ENCODE measurements around the gene DDR2.
A peak's percentile ranks its signal among the peaks of the same experiment; 100 is the strongest.

Gene DDR2

DNA sequence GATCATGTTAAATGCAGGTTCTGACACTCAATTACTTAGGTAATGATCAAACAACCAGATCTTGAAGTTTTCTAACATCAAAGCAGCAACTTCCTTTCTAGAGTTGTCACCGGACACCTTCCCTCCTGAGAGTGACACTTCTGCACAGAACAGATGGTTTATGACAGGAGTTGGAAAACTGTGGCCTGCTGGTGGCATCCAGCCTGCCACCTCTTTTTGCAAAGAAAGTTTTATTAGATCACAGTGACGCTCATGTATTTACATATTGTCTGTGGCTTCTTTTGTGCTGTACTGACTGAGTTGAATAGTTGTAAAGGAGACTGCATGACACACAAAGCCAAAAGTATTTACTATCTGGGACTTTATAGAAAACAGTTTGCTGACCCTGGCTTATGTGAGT lies 28.3 kb downstream of the DDR2 start:
- H3K27me3 ChIP-seq (ENCODE audit: control insufficient read depth in 1 of 2, insufficient read depth in 2 of 2, low read length in 2 of 2), result no peaks in the 10 kb centered on the region
- H3K4me3 ChIP-seq (ENCODE audit: low read depth in 1 of 2, low read length in 2 of 2), result no peak overlapping the region
- no peaks in the 10 kb centered on the region for H3K9me3 ChIP-seq (ENCODE audit: low read length)
- H3K27ac ChIP-seq (ENCODE audit: low read depth, low read length), result no peak overlapping the region
- peaks cover 72% of the 10 kb centered on the region for H3K4me1 ChIP-seq (ENCODE audit: insufficient read depth, low read length)
- no peak overlapping the region for H3K9ac ChIP-seq (ENCODE audit: low read length)
- H3K36me3 ChIP-seq (ENCODE audit: insufficient read depth, low read length), result peaks cover 15% of the 10 kb centered on the region

DNA sequence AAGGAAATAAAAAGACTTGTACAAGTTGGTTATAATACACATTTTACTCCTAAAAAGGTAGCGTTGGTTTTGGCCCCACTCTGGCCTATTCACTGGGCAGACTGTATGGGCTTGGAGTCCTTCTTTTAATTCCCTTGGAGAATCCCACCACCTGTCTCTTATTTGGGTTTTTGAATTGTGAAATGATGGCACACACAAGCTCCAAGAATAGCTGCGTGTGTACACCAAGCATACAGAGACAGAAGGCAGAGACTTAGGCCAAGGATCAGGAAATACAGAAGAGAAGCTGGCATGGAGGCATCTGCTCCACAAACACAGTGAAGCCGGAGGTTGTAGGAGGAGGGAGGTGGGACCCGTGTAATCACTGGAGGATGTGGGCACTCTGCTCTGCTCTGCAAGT lies 29.1 kb downstream of the DDR2 start:
- Histone ChIP-seq H3K27me3 (ENCODE audit: control insufficient read depth in 1 of 2, insufficient read depth in 2 of 2, low read length in 2 of 2) (no peaks in the 10 kb centered on the region), H3K9me3 (ENCODE audit: low read length) (no peaks in the 10 kb centered on the region), H3K9ac (ENCODE audit: low read length) (no peak overlapping the region), H3K4me3 (ENCODE audit: low read depth in 1 of 2, low read length in 2 of 2) (no peak overlapping the region), H3K36me3 (ENCODE audit: insufficient read depth, low read length) (peaks cover 9% of the 10 kb centered on the region), H3K4me1 (ENCODE audit: insufficient read depth, low read length) (peaks cover 73% of the 10 kb centered on the region), H3K27ac (ENCODE audit: low read depth, low read length) (no peak overlapping the region)

DNA sequence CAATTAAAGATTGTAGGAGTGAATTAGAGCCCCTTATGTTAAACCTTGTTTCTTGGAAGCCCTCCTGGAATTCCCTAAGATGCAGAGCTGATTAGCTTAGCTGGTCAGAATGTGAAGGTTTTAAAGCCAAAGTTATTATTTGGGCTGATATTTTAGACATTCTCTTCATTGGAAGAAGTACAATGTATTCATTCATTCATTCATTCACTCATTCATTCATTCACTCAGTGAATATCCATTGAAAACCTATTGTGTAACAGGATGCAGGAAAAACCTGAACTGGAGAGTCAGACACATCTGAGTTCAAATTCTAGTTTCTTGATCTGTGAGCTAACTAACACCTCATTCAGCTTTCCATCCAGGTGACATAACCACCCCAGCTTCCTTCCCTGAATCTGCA lies 29.7 kb downstream of the DDR2 start:
- no peak overlapping the region for H3K9ac ChIP-seq (ENCODE audit: low read length)
- no peaks in the 10 kb centered on the region for H3K27me3 ChIP-seq (ENCODE audit: control insufficient read depth in 1 of 2, insufficient read depth in 2 of 2, low read length in 2 of 2)
- peaks cover 6% of the 10 kb centered on the region for H3K36me3 ChIP-seq (ENCODE audit: insufficient read depth, low read length)
- H3K4me3 ChIP-seq (ENCODE audit: low read depth in 1 of 2, low read length in 2 of 2), result no peak overlapping the region
- H3K9me3 ChIP-seq (ENCODE audit: low read length), result no peaks in the 10 kb centered on the region
- no peak overlapping the region for H3K27ac ChIP-seq (ENCODE audit: low read depth, low read length)
- H3K4me1 ChIP-seq (ENCODE audit: insufficient read depth, low read length), result peaks cover 72% of the 10 kb centered on the region

DNA sequence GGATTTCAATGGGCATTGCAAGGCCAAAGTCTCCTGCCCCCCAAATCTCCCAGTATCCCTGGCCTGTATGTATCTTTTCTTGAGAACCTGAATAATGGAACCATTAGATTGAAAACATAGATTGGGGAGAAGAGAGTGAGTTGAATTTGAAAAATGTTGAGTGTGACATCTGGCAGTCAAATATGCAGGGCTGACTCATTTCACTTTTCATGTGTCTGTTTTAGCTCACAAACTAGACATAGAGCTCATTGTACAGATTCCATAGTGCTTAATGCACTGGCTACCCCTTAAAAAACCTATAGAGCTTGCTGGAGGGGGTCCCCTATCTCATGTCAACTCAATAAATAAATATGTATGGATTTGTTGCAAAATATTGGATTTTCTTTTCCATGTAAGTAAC lies 30.8 kb downstream of the DDR2 start:
- H3K9ac ChIP-seq (ENCODE audit: low read length), result no peak overlapping the region
- H3K27me3 ChIP-seq (ENCODE audit: control insufficient read depth in 1 of 2, insufficient read depth in 2 of 2, low read length in 2 of 2), result no peaks in the 10 kb centered on the region
- no peaks in the 10 kb centered on the region for H3K36me3 ChIP-seq (ENCODE audit: insufficient read depth, low read length)
- peaks cover 77% of the 10 kb centered on the region for H3K4me1 ChIP-seq (ENCODE audit: insufficient read depth, low read length)
- no peak overlapping the region for H3K27ac ChIP-seq (ENCODE audit: low read depth, low read length)
- no peak overlapping the region for H3K4me3 ChIP-seq (ENCODE audit: low read depth in 1 of 2, low read length in 2 of 2)
- H3K9me3 ChIP-seq (ENCODE audit: low read length), result no peaks in the 10 kb centered on the region

DNA sequence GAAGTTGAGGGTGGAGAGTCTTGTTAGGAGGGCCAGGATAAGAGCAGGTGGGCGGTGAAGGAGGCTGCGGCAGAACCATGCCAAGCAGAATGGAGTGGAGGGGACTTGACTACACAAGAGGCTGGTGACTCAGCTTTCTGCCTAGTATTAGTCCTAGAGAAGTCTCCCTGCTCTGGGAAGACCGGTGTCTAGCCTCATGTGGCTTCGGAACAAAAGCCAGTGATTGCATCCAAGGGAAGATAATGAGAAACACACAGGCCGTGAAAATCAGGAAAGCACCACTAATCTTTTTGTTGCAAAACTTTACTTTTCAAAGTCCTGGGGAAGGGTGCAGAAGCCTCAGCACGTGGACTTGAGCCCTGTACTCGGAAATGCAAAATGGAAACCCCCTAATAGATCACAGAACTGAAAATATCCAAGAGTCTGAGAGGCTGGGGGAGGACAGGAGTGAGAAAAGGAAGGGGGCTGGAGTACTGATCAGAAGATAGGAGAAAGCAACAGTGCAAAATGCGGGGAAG lies 31.4 kb downstream of the DDR2 start:
- H3K9ac ChIP-seq (ENCODE audit: low read length), result no peak overlapping the region
- no peak overlapping the region for H3K27ac ChIP-seq (ENCODE audit: low read depth, low read length)
- H3K9me3 ChIP-seq (ENCODE audit: low read length), result no peaks in the 10 kb centered on the region
- no peak overlapping the region for H3K4me3 ChIP-seq (ENCODE audit: low read depth in 1 of 2, low read length in 2 of 2)
- peaks cover 77% of the 10 kb centered on the region for H3K4me1 ChIP-seq (ENCODE audit: insufficient read depth, low read length)
- no peaks in the 10 kb centered on the region for H3K36me3 ChIP-seq (ENCODE audit: insufficient read depth, low read length)
- no peaks in the 10 kb centered on the region for H3K27me3 ChIP-seq (ENCODE audit: control insufficient read depth in 1 of 2, insufficient read depth in 2 of 2, low read length in 2 of 2)

DNA sequence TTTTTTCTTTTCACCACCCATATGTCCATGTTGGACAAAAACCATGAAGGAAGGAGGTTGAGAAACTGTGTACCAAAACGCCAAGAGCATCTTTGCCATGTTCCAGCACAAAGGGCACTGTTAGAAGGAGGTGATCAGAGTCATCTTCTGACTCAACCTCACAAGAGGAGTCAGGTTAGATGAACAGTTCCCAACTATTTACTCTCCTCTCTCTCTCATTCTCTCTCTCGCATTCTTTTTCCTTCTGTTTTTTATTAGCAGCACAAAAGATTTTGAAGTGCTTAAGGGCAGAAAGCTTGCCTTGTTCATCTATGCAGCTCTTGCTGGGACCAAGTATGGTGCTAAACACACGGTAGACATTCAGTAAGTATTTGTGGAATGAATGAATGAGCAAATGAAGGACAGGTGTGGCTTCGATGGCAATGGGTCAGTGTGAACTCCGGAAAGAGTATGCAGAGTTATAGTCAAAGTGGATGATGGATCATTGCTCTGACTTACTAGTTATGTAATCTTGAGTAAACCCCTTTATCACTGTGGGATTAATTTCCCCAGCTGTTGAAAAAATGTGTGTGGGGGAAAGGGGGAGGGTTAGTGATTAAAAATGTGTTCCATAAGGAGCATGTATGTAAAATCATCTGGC lies 33.9 kb downstream of the DDR2 start:
- Histone ChIP-seq H3K9ac (ENCODE audit: low read length) (no peak overlapping the region), H3K27ac (ENCODE audit: low read depth, low read length) (no peak overlapping the region), H3K27me3 (ENCODE audit: control insufficient read depth in 1 of 2, insufficient read depth in 2 of 2, low read length in 2 of 2) (no peaks in the 10 kb centered on the region), H3K9me3 (ENCODE audit: low read length) (no peaks in the 10 kb centered on the region), H3K36me3 (ENCODE audit: insufficient read depth, low read length) (no peaks in the 10 kb centered on the region), H3K4me1 (ENCODE audit: insufficient read depth, low read length) (peaks cover 59% of the 10 kb centered on the region), H3K4me3 (ENCODE audit: low read depth in 1 of 2, low read length in 2 of 2) (no peak overlapping the region)

DNA sequence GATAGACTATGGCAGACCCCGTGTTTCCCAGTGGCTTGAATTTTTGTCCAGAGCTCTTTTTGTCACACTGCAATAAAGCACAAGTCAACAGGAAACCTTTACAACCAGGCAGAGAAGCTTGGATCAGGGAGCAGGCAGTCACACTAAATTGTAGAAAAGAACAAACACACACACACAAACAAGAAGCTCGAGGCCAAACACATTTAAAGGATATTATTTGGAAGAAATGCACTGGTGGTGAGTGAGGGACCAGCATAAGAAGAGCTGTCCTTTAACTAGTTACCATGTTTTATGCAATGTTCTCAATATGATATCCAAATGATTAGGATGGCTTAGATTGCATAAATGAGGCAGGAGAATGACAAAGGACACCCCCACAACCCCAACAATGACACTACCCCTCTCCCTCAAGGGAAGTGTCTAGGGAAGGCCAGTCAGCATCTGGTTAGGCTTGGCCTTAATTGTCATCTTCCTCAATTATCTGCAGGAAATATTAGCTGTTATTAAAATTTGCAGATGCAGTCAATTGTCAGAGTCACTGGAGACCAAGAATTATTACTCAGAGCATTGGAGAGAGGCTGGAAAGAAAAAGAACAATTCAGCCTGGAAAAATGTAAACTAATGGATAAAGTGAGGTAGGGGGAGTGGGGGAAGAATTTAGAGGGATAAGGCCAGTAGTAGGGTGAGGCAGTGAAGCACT lies 35.3 kb downstream of the DDR2 start:
- H3K4me1 ChIP-seq (ENCODE audit: insufficient read depth, low read length), result peaks cover 55% of the 10 kb centered on the region
- H3K36me3 ChIP-seq (ENCODE audit: insufficient read depth, low read length), result no peaks in the 10 kb centered on the region
- H3K27me3 ChIP-seq (ENCODE audit: control insufficient read depth in 1 of 2, insufficient read depth in 2 of 2, low read length in 2 of 2), result no peaks in the 10 kb centered on the region
- H3K27ac ChIP-seq (ENCODE audit: low read depth, low read length), result no peak overlapping the region
- no peaks in the 10 kb centered on the region for H3K9me3 ChIP-seq (ENCODE audit: low read length)
- no peak overlapping the region for H3K9ac ChIP-seq (ENCODE audit: low read length)
- H3K4me3 ChIP-seq (ENCODE audit: low read depth in 1 of 2, low read length in 2 of 2), result no peak overlapping the region

DNA sequence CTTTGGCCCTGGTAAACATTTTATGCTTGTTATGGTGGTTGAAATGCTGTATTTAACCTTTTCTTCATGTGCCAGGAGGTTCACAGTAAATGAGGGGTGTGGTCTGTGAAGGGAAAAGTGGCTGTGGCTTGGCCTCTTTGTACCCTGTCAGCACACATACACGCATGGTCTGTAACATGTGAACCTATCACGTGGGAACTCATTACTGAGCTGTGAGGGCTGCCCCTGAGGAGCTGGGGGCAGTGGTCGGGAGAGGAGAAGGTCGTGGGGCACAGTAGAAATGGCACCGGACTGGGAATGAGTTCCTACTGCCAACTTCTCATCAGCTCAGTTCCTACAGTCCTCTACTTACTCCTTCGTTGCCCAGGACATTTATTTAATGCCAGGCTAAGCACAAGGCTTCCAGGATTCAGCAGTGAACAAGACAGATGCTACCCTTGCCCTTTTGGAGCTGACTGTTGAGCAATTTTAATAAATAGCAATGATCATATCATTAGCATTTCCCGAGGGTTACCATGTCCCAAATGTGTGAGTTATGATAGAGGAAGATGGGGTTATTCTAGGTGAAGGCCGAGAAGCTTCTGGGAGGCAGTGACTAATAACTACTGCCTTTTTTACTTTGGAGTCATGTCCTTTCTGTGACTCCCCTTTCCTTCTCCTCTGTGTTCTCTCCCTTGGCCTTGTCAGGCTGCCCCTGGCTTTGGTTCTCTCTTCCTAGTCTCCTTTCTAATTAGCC lies 38.8 kb downstream of the DDR2 start:
- Histone ChIP-seq H3K4me1 (ENCODE audit: insufficient read depth, low read length) (peaks cover 56% of the 10 kb centered on the region), H3K36me3 (ENCODE audit: insufficient read depth, low read length) (no peaks in the 10 kb centered on the region), H3K27ac (ENCODE audit: low read depth, low read length) (no peak overlapping the region), H3K9me3 (ENCODE audit: low read length) (no peaks in the 10 kb centered on the region), H3K27me3 (ENCODE audit: control insufficient read depth in 1 of 2, insufficient read depth in 2 of 2, low read length in 2 of 2) (no peaks in the 10 kb centered on the region), H3K9ac (ENCODE audit: low read length) (no peak overlapping the region), H3K4me3 (ENCODE audit: low read depth in 1 of 2, low read length in 2 of 2) (no peak overlapping the region)

DNA sequence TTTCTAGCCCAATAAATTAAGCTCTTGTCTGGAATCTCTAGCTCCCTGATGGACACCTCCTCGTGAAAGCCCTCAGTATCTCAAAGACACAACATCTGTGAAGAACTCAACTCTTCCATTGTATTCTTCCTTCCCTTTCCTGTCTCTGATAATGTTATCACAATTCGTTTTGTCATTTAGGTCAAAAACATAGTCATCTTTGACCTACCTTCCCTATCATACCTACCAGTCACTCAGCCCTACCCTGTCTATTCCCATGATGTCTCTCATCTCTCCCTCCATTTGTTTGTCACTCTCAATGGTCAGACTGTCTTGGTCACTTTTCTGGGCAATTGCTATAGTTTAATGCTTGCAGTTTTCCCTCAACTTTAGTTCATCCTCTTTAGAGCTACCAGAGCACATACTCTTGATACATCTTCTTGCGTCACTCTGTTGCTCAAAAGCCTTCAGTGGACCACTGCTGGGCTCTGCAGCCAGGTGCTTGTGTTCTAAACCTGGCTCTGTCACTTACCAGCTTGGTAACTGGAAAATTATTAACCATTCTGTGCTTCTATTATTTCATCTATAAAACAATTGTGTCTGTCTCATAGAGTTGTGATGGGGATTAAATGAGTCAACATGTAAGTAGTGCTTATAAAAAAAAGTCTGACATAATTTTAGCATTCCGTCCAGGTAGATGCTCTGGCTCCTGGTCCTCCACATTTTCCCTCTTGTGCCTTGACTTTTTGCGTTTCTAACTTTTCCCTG lies 39.6 kb downstream of the DDR2 start:
- Histone ChIP-seq H3K9me3 (ENCODE audit: low read length) (no peaks in the 10 kb centered on the region), H3K4me3 (ENCODE audit: low read depth in 1 of 2, low read length in 2 of 2) (no peak overlapping the region), H3K27me3 (ENCODE audit: control insufficient read depth in 1 of 2, insufficient read depth in 2 of 2, low read length in 2 of 2) (no peaks in the 10 kb centered on the region), H3K4me1 (ENCODE audit: insufficient read depth, low read length) (peaks cover 59% of the 10 kb centered on the region), H3K9ac (ENCODE audit: low read length) (no peak overlapping the region), H3K27ac (ENCODE audit: low read depth, low read length) (no peak overlapping the region), H3K36me3 (ENCODE audit: insufficient read depth, low read length) (no peaks in the 10 kb centered on the region)

DNA sequence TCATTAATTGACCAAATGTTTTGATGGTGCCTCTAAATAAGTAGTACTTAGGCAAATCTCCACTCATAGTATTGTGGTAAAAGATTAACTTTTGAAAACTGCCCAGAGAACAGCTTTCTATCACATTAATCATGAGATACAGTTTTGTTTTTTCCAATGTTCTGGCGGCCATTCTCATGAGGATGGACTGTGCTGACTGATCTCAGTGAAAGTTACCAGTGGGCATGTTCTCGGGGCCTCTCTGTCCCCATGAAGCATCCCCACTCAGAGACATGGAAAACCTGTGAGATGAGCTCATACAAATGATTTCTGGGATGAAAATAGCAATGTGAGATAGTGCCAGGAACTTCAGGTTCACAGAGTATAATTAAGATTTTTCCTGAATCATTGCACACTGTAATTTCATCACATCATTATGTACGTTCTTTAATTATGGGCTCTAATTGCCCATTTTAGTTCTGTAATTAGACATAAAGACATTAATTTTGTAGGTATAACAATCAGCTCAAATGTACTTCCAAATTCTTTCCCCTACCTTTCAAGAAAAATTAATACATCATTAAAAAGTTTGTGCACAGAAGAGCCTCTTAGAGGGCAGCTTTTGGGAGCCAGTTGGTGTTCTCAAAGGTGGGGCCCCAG lies 40.5 kb downstream of the DDR2 start:
- Histone ChIP-seq H3K4me3 (ENCODE audit: low read depth in 1 of 2, low read length in 2 of 2) (no peak overlapping the region), H3K36me3 (ENCODE audit: insufficient read depth, low read length) (no peaks in the 10 kb centered on the region), H3K9me3 (ENCODE audit: low read length) (no peaks in the 10 kb centered on the region), H3K27me3 (ENCODE audit: control insufficient read depth in 1 of 2, insufficient read depth in 2 of 2, low read length in 2 of 2) (no peaks in the 10 kb centered on the region), H3K27ac (ENCODE audit: low read depth, low read length) (peak overlapping the region; percentile 71), H3K4me1 (ENCODE audit: insufficient read depth, low read length) (peaks cover 60% of the 10 kb centered on the region), H3K9ac (ENCODE audit: low read length) (no peak overlapping the region)

Data from muscle layer of colon (tissue), 2 donors.